LHCN-M2 (cell line): ENCODE data around the gene WDTC1. TPM values are rescaled to one million over a fixed set of nuclear protein-coding genes. Genes with fewer than 3 reads are reported as not detected.
"Not testable (repeated sequence)": the region's sequence is repeated elsewhere in the genome, so short reads cannot be mapped to it uniquely, and the experiment has no call there.

Experiments
- DNase-seq: peaks from one replicate; pipeline ENCODE4 v3.0.0-alpha.2; 2012; ENCODE audit warnings: low read depth
- total RNA-seq: library from RNA; depleted of rRNA; stranded (reverse); fragments of >200 nt; gene quantifications from 2 replicates; pipeline ENCODE4 v1.2.3, GENCODE V29; 2014

Gene WDTC1
- total RNA-seq, 1 experiment from 2014 or later: 19.3 TPM

DNA sequence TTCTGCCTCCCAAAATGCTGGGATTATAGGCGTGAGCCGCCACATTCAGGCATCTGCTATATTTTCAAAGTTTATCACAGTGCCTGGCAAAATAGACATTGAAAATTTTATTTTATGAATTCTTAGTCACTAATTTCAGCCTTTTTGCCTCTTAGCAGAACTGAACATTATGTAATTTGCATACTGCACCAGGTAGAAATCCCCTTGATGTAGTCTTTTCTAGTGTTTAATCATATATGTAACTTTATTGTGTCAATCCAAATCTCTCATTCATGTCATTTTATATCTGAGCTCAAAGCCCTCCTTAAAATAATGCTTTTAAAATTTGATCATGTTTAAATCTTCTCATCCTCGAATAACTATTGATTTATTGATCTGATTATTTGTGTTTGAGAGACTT lies 19.2 kb downstream of the WDTC1 start:
- DNase-seq: no peak

DNA sequence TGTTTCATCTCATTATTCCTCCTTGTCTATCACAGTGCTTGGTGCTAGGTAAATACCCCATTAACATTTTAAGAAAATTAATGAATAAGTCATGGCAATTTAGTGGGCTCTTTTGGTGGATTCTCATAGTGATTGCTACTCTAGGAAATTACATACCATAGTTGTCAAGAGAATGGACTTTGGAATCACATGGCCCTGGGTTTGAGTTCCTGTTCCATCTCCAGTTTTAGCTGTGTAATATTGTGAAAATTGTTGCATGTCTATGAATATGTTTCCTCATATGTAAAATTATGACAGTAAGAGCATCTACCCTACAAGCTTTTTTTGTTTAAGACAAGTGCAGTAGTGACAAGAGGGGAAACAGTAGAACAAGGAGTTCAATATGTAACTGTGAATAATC lies 20.7 kb downstream of the WDTC1 start:
- no peak for DNase-seq

DNA sequence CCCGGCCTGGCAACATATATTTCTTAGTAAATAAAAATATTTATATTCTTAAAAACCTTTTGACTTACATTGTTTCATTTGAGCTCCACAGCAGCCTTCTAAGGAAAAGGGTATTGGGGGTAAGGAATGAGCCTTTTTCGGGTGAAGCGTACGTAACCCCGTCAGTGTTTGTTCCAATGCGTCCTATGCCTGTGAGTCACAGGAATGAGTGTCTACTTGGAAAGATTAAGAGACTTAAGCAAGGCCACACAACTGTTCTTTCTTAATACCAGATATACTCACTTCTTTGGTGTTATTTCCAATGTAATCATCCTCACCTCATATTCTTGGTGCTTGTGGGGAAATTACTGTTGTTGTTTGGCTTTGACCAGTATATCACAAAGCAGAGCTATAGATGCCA lies 22.7 kb downstream of the WDTC1 start:
- DNase-seq: peak; percentile 57

DNA sequence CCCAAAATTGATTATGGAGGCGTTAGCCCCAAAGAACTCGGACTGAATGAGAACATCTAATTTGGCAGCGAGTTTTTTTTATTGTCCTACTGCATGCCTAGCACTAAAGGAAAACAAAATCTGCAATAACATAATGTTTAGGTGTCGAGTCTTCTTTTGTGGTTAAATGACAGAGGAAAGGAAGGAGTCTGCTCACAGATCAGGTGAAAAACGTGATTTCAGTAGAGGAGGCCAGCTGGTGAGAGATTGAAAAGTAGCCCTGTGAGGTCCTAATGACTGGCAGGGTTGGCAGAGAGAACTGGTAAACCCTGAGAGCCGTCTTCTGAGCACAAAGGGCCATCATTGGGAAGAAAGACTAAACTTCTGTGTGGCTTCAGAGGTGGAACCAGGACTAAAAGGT lies 24.2 kb downstream of the WDTC1 start:
- DNase-seq: no peak

DNA sequence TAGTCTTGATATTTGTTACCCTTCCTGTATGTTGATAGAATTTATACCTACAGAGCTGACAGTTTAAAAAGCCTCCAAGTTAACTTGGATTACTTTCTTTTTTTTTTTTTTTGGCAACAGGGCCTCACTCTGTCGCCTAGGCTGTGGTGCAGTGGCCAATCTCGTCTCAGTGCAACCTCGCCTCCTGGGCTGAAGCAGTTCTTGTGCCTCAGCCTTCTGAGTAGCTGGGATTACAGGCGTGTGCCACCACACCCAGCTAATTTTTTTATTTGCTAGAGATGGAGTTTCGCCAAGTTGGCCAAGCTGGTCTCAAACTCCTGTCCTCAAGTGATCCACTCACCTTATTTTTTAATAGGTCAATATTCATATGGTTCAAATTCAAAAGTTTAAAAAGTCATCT lies 32.7 kb downstream of the WDTC1 start:
- no peak for DNase-seq

DNA sequence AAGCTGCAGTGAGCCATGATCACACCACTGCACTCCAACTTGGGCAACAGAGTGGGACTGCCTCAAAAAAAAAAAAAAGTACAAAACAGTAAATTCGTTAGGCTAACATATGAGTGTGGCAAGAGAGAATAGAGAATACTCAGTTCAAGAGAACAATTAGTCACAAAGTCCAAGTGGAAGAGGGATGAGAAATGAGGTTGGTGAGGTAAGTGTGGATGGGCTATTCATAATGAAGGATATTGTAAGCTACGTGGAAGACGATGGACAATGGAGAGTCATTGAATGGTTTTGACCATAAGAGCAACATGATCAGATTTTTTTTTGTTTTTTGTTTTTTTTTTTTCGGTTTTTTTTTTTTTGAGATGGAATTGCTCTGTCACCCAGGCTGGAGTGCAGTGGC lies 34.8 kb downstream of the WDTC1 start:
- no peak for DNase-seq

DNA sequence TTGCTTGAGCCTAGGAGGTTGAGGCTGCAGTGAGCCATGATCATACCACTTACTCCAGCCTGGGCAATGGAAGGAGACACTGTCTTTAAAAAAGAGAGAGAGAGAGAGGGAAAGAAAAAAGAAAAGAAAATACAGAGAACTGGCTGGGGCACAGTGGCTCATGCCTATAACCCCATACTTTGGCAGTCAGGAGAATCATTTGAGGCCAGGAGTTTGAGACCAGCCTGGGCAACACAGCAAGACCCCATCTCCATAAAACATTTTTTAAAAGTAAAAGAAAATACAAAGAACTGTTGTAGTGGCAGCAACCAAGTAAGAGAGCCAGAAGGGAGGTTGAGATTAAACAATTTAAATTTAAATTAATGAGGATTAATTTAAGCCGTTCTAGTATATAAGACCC lies 39.8 kb downstream of the WDTC1 start:
- DNase-seq: no peak

DNA sequence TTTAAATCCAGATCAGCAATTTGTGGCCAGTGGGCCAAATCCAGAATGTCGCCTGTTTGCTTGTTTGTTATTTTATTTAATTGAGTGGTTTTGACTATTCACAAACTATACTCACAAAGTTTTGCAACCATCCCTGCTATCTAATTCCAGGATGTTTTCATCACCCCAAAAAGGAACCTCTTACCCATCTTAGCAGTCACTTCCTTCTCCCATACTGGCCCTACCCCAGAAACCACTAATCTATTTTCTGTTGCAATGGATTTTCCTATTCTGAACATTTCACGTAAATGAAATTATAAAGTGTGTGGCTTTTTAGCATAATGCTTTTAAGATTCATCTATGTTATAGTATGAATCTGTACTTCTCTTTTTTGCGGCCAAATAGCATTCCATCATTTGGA lies 41.3 kb downstream of the WDTC1 start:
- no peak for DNase-seq

DNA sequence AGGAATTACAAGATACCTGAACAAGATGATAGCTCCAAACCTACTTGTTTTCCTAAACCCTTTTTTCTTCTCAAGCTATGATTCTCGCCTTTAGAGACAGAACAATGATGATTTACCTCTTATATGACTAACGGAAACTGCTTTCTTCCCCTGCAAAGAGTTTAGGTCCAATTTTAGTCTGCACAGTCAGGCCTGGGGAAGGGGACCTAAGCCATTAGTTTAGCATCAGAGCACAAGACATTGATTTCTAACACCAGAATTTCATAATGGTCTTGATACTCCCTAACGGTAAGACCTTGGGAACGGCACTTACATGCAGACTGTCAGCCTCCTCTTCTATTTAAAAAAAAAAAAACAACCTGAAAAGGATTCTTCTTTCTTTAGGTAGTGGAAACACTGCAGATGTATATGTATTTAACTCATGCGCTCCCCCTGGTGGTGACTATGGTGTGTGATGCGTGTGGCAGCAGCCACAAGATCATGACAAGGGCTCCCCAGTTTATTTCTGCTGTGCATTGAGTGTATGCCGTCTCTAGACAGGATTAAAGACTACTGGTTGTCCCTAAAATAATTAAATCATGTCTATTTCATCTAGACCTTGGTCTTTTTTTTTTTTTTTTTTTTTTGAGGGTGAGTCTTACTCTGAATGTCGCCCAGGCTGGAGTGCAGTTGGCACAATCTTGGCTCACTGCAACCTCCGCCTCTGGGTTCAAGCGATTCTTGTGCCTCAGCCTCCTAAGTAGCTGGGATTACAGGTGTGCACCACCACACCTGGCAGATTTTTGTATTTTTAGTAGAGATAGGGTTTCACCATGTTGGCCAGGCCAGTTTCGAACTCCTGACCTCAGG lies 50.2 kb downstream of the WDTC1 start:
- DNase-seq: peak; percentile 68

DNA sequence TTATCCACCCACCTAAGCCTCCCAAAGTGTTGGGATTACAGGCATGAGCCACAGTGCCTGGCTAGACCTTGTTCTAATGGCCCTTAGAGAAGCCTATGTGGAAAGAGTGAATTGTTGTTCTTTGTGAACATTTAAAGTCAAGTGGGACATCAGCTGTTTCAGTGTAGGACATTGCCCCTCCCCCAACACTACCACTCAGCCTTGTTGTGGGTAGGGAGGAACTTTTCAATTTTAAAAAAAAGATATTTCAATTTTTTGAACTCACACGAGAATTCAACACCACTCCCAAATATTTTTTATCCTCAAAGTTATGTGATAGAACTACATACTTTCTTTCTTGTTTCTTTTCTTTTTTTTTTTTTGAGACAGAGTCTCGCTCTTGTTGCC lies 50.8 kb downstream of the WDTC1 start:
- DNase-seq: peak; percentile 18

DNA sequence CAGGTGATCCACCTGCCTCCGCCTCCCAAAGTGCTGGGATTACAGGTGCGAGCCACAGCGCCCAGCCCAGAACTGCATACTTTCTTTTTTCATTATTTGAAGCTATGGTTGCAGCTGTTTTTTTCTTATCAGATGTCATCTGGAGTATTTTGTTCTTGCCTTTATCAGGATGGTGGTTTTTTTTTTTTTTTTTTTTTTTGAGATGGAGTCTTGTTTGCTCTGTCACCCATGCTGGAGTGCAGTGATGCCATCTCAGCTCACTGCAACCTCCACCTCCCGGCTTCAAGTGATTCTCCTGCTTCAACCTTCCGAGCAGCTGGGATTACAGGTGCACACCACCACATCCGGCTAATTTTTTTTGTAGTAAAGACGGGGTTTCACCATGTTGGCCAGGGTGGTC lies 51.4 kb downstream of the WDTC1 start:
- not testable (repeated sequence) for DNase-seq

DNA sequence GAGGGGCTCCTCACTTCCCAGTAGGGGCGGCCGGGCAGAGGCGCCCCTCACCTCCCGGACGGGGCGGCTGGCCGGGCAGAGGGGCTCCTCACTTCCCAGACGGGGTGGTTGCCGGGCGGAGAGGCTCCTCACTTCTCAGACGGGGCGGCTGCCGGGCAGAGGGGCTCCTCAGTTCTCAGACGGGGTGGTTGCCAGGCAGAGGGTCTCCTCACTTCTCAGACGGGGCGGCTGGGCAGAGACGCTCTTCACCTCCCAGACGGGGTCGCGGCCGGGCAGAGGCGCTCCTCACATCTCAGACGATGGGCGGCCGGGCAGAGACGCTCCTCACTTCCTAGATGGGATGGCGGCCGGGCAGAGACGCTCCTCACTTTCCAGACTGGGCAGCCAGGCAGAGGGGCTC lies 54.7 kb downstream of the WDTC1 start:
- DNase-seq: not testable (repeated sequence)

DNA sequence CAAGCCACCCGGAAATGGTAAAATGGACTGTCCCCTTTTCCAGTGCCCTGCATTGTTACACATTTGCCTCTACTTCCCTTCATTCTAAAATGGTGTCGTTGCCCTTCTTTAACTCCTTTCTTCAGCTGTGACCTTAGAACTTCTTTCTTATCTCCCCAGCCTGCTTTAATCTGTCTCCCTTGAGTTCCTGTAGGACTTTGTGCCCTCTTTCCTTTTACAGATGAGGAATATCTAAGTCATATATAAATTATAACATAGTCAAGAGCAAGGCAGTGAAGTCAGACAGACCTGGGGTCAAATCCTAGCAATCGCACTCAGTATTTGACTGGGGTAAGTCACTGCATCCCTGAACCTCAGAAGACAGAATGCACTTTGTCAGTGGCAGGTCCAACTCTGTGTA lies 56.1 kb downstream of the WDTC1 start:
- DNase-seq: no peak

DNA sequence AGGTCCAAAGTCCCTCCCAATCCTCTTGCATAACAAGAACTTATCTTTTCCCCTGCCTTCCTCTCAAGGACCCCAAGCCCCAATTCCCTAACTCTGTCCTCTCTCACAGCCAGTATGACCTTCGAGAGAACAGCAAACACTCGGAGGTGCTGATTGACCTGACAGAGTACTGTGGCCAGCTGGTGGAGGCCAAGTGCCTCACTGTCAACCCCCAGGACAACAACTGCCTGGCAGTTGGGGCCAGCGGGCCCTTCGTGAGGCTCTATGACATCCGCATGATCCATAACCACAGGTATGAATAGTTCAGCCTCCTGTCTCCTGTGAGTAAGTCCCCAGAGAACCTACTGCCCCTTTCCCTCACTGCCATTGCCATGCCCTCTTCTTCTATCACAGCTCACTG lies 57.7 kb downstream of the WDTC1 start:
- peak; percentile 86 for DNase-seq

DNA sequence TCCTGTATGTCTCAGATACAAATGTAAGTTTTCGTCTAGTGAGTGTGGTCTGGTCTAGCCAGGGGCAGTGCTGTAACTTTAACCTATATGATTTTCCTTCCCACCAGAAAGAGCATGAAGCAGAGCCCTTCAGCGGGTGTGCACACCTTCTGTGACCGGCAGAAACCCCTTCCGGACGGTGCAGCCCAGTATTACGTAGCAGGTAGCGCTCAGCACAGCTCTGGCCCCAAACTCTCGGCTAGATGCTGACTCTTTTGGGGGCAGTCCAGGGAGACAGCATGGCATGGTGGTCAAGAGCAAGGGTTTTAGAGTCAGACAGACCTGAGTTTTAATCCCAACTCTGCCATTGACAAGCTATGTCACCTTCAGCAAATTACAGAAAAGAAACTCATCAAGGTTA lies 59.5 kb downstream of the WDTC1 start:
- no peak for DNase-seq

DNA sequence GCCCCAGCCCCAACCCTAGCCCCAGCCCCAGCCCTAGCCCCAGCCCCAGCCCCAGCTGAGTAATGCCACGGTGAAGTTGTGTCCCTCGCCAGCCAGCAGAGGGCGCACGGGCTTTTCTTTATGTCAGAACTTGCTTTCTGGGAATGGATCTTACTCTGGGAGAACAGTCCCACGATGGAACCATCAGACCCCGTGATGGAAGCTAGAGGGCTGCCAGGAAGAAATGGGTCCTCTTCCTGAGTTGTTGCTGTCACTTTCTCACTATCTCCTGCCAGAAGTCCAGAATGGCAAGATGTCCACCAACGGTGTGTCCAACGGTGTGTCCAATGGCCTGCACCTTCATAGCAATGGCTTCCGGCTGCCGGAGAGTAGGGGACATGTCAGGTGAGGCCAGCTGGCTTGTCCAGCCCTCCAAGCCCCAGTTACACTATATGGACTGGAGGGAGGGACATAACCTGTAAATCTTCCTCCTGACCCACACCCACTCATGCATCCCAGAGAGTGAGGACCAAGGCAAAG lies 62.4 kb downstream of the WDTC1 start:
- DNase-seq: peak; percentile 59

DNA sequence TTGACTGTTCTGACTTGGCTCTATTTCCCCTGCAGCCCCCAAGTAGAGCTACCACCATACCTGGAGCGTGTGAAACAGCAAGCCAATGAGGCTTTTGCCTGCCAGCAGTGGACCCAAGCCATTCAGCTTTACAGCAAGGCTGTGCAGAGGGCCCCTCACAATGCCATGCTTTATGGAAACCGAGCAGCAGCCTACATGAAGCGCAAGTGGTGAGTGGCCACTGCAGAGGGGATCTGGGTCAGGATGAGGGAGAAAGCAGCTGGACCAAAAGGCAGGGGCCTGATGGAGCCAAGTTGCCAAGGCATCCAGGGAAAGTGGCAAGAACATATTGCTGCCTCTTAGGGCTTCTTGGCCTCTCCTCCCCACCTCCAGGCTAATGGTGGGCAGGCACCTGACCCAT lies 63.5 kb downstream of the WDTC1 start:
- DNase-seq: no peak

DNA sequence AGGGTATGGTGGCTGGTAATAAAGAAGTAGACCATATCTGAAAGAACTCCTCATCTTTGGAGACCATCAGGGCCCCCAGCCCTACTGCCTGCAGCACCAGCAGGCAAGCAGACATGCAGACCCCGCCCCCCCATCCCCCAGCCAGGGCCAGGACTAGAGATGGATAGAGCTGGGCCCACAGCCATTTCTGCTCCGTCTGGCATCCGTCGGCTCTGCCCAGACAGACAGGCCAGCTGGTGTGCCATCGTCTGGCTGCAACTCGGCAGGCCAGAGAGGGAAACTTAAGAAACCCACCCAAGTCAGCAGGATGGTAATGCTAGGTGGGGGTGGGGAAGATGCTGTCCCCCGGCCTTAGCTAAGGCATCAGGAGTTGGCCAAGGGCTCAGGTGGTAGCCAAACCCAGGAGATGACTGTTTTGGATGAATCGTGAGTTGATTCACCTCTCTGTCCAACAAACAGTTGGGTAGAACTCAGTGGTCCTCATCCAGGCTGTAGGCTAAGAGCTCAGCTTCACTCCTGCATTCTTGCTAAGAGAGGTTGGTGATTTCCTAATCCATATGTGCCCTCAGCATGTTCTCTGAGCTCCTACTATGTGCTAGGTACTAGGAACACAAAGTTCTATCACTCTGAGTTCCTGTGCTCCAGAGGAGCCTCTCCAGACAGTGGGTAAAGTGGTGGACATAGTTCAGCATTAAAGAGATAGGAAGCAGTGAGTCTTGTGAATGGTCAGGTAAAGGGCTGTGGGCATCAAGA lies 64.4 kb downstream of the WDTC1 start:
- peak; percentile 9 for DNase-seq

DNA sequence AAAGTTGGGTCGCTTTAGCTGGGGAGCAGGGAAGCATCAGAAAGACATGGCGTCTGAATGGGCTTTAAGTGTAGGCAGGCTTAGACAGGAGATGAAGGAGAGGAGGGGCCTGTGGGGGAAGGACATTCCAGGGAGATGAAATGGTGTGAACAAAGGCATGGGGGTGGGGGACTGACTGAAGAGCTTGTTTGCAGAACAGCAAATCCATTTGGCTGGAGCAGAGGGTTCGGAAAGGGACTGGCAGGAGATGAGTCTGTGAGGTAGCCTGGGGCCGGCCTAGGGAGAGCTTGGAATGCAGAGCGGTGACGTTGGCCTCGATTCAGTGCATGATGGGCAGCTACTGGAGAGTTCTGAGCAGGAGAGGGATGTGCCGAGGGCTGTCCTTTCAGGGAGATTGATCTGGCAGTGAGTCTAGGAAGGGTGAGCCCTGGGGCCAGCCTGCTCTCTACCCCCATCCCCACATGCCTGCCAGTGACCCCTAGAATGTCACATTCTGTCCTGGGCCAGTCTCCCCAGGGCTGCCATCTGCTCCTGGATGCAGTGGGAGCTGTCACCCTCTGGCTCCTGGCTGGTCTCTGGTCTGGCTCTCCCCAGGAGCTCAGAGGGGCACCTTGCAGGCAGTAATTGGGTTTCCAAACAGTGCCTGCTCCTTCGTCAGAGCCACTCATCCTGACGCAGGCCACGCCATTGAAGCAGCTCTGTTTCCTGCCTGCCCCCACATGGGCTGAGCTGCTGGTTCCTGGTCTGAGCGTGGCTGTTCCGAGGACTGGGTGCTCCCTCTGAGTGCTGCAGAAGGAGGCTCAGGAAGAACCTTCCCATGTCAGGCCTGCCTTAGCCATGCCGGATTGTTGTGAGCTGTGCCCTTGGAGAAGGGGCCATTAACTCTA lies 65.2 kb downstream of the WDTC1 start:
- DNase-seq: peak; percentile 98

DNA sequence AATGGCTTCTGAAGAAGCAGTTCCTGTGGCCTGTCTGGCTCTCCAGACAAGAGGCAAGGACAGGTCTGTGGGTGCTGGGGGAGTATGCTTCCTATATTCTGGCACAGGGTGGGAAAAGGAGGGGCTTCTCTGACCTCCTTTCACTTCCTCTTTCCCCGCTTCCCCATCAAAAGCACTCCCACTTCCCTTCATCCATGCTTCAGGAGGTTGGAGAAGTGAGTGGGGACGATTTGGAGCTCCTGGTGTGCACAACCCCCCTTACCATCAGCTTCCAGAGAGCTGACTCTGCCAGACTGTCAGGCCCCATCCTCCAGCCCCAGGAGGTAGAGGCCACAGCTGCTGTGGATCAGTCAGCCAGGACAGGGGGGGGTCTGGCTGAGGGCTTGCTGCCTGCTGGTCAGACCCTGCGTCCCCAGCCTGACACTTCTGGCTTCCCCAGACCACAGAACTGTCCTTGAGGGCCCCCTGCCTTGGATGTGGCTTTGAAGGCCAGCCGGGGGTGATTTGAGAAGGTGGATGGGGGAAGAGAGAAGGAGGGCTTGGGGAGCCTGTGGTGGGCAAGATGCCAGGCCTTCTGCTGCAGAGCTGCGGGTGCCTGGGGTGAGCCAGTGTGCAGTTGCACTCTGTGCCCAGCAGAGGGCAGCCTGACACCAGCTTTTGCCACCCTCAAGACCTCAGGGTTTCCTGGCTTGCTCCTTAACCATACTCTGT lies 66.1 kb downstream of the WDTC1 start:
- DNase-seq: peak; percentile 97

DNA sequence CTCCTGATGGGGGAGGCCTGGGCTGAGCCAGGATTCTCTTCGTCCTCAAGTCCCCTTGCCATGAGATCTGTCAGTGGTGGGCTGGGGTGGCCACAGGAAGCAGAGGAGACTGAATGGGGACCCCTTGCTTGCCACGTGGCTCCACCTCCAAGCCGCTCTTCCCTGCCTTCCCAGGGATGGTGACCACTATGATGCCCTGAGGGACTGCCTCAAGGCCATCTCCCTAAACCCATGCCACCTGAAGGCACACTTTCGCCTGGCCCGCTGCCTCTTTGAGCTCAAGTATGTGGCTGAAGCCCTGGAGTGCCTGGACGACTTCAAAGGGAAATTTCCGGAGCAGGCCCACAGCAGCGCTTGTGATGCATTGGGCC lies 66.6 kb downstream of the WDTC1 start:
- DNase-seq: no peak
